Kidney epithelial cell (primary cell): ENCODE results near the gene UGT2A1. TPM values are rescaled to one million over a fixed set of nuclear protein-coding genes. Genes with fewer than 3 reads are reported as not detected.

Experiments used
- DNase-seq: peaks from one replicate; pipeline ENCODE4 v3.0.0-alpha.2; 2010; ENCODE audit warnings: low read depth
- H3K27me3 ChIP-seq: 2 replicates; pipeline ENCODE4 v1.6.0; 2011; ENCODE audit warnings: low read length; ENCODE audit not compliant: control insufficient read depth, insufficient read depth
- H3K36me3 ChIP-seq: 2 replicates; pipeline ENCODE4 v1.5.1; 2011; ENCODE audit warnings: low read length; ENCODE audit not compliant: control insufficient read depth, insufficient read depth
- H3K4me3 ChIP-seq: 2 replicates; pipeline ENCODE4 v1.5.1; 2011; ENCODE audit warnings: low read depth, mild to moderate bottlenecking, control low read depth, low read length
- CTCF ChIP-seq: IDR thresholded peaks from 2 replicates; pipeline ENCODE4 v1.5.1; 2011; ENCODE audit warnings: mild to moderate bottlenecking, moderate library complexity, low read length, control low read depth, inconsistent platforms; ENCODE audit not compliant: insufficient read depth, poor library complexity, severe bottlenecking
- total RNA-seq: library from RNA; depleted of rRNA; stranded (reverse); fragments of >200 nt; gene quantifications from 2 replicates; pipeline ENCODE4 v1.2.3, GENCODE V29; 2015

Gene UGT2A1
- total RNA-seq, 1 donor from 2014 or later: not detected

GRCh38 chr4:69601065-69601464 lies 52.0 kb downstream of the UGT2A1 start:
- no peak for TF ChIP-seq CTCF
- no peak for DNase-seq
- Histone ChIP-seq H3K4me3 (no peak overlapping the region), H3K27me3 (no peaks in the 10 kb centered on the region), H3K36me3 (no peaks in the 10 kb centered on the region)

- Histone ChIP-seq H3K4me3 (no peak overlapping the region), H3K27me3 (no peaks in the 10 kb centered on the region), H3K36me3 (no peaks in the 10 kb centered on the region)
- no peak for DNase-seq
- no peak for TF ChIP-seq CTCF
These were observed 53.0 kb downstream of the UGT2A1 start for GRCh38 chr4:69600013-69600412.

GRCh38 chr4:69594382-69594781 lies 58.7 kb downstream of the UGT2A1 start:
- H3K4me3 ChIP-seq: no peak overlapping the region
- H3K27me3 ChIP-seq: no peaks in the 10 kb centered on the region
- no peak for DNase-seq
- H3K36me3 ChIP-seq: no peaks in the 10 kb centered on the region
- no peak for TF ChIP-seq CTCF

GRCh38 chr4:69591364-69591763 lies 61.7 kb downstream of the UGT2A1 start:
- Histone ChIP-seq H3K27me3 (no peaks in the 10 kb centered on the region), H3K36me3 (no peaks in the 10 kb centered on the region), H3K4me3 (no peak overlapping the region)
- TF ChIP-seq CTCF: no peak
- no peak for DNase-seq

GRCh38 chr4:69589884-69590283 lies 63.2 kb downstream of the UGT2A1 start:
- no peak for DNase-seq
- H3K36me3 ChIP-seq: no peaks in the 10 kb centered on the region
- no peak for TF ChIP-seq CTCF
- no peaks in the 10 kb centered on the region for H3K27me3 ChIP-seq
- H3K4me3 ChIP-seq: no peak overlapping the region

- H3K36me3 ChIP-seq: no peaks in the 10 kb centered on the region
- H3K4me3 ChIP-seq: no peak overlapping the region
- DNase-seq: no peak
- H3K27me3 ChIP-seq: no peaks in the 10 kb centered on the region
- no peak for TF ChIP-seq CTCF
These were observed 68.9 kb downstream of the UGT2A1 start for GRCh38 chr4:69584135-69584534.
